ENCODE results near the gene CDKN2D. TPM values are rescaled to one million over a fixed set of nuclear protein-coding genes. Genes with fewer than 3 reads are reported as not detected.
A peak's percentile ranks its signal among the peaks of the same experiment; 100 is the strongest.

CDKN2D gene
- total and polyA plus RNA-seq, 8 donors, result 4.1 to 11.8 (median 8.5) TPM; not detected in 2

- H3K4me1 ChIP-seq, result peaks cover 37 to 56% (median 50%) of the 10 kb centered on the region in 4 donors
- H3K9me3 ChIP-seq, result no peaks in the 10 kb centered on the region
- H3K36me3 ChIP-seq, result peaks cover 0 to 6% (median 5%) of the 10 kb centered on the region in 4 donors
- H3K4me3 ChIP-seq, result peak overlapping the region in 3 of 4 donors; percentile 83 to 97 (median 90)
- intact Hi-C loops (cut with DNase I; ENCODE audit: low total_unique reads), result no loop called here
- H3K27ac ChIP-seq, result peak overlapping the region in 4 of 5 donors; percentile 86 to 94 (median 92)
- H3K27me3 ChIP-seq, result no peaks in the 10 kb centered on the region
- no peak for DNase-seq
- 19 to 38% (median 34%) methylated on average over 5 of the region's 5 CpGs for WGBS, 5 donors
- no peak for TF ChIP-seq POLR2A (IDR thresholded peaks at IDR 0.05)
- TF ChIP-seq POLR2AphosphoS5 (IDR thresholded peaks at IDR 0.05), result no peak
- no peak for TF ChIP-seq CTCF (IDR thresholded peaks at IDR 0.05)
- no peak for TF ChIP-seq EP300 (IDR thresholded peaks at IDR 0.05)
Measured at GRCh38 chr19:10567656-10568055, 1.1 kb downstream of the CDKN2D start.

GRCh38 chr19:10566658-10567410, 1.9 kb downstream of the CDKN2D start:
- TF ChIP-seq CTCF (IDR thresholded peaks at IDR 0.05) (no peak), POLR2A (IDR thresholded peaks at IDR 0.05) (no peak), POLR2AphosphoS5 (IDR thresholded peaks at IDR 0.05) (no peak), EP300 (IDR thresholded peaks at IDR 0.05) (no peak)
- Histone ChIP-seq H3K4me1 (peaks cover 37 to 48% (median 45%) of the 10 kb centered on the region in 4 donors), H3K36me3 (peaks cover 0 to 14% (median 12%) of the 10 kb centered on the region in 4 donors), H3K27me3 (no peaks in the 10 kb centered on the region), H3K9me3 (no peaks in the 10 kb centered on the region), H3K4me3 (peak overlapping the region; percentile 80 to 97 (median 86)), H3K27ac (peak overlapping the region; percentile 15 to 94 (median 91))
- intact Hi-C loops (cut with DNase I; ENCODE audit: low total_unique reads), result no loop called here
- WGBS, 5 donors, result 44 to 61% (median 57%) methylated on average over 11 to 19 of the region's 19 CpGs
- DNase-seq, result peak in 1 of 2 donors; percentile 53

- Histone ChIP-seq H3K36me3 (peaks cover 0 to 19% (median 17%) of the 10 kb centered on the region in 4 donors), H3K27me3 (no peaks in the 10 kb centered on the region), H3K4me3 (peak overlapping the region; percentile 80 to 97 (median 86)), H3K4me1 (peaks cover 37 to 47% (median 45%) of the 10 kb centered on the region in 4 donors), H3K9me3 (no peaks in the 10 kb centered on the region), H3K27ac (peak overlapping the region; percentile 78 to 94 (median 91))
- TF ChIP-seq POLR2AphosphoS5 (IDR thresholded peaks at IDR 0.05) (no peak), POLR2A (IDR thresholded peaks at IDR 0.05) (no peak), CTCF (IDR thresholded peaks at IDR 0.05) (no peak), EP300 (IDR thresholded peaks at IDR 0.05) (no peak)
- no peak for DNase-seq
- intact Hi-C loops (cut with DNase I; ENCODE audit: low total_unique reads), result no loop called here
- WGBS, 5 donors, result 4 to 10% (median 6%) methylated on average over 4 of the region's 4 CpGs
Measured at GRCh38 chr19:10566408-10566657, 2.4 kb downstream of the CDKN2D start.

GRCh38 chr19:10565567-10566407, 3.0 kb downstream of the CDKN2D start, which contains the start of gene KRI1:
Gene KRI1, minus strand, starts transcription at chr19:10566010. Its CDS starts 11 bp downstream, at chr19:10565999.
- H3K27me3 ChIP-seq, result no peaks in the 10 kb centered on the region
- peak within 1 kb of the TSS; percentile 78 to 94 (median 91) for H3K27ac ChIP-seq
- H3K4me1 ChIP-seq, result peaks cover 37 to 47% (median 45%) of the 10 kb centered on the region in 4 donors
- H3K9me3 ChIP-seq, result no peaks in the 10 kb centered on the region
- peak within 1 kb of the TSS; percentile 80 to 97 (median 86) for H3K4me3 ChIP-seq
- 0 to 1% (median 1%) methylated on average over 42 to 94 of the region's 94 CpGs for WGBS, 5 donors
- H3K36me3 ChIP-seq, result peaks cover 3 to 24% (median 22%) of the 10 kb centered on the region in 4 donors
- intact Hi-C loops (cut with DNase I; ENCODE audit: low total_unique reads), result no loop called here
- DNase-seq, result peak; percentile 99
- TF ChIP-seq EP300 (IDR thresholded peaks at IDR 0.05) (peak; percentile 46), CTCF (IDR thresholded peaks at IDR 0.05) (peak in 2 of 7 experiments; percentile 1 to 50), POLR2AphosphoS5 (IDR thresholded peaks at IDR 0.05) (peak; percentile 74 to 97 (median 86)), POLR2A (IDR thresholded peaks at IDR 0.05) (peak in 1 of 4 donors; percentile 38)
